Stimulated activated CD8-positive, alpha-beta memory T cell treated with anti-CD3 and anti-CD28 coated beads, Interleukin-4, amount 100 ng/mL, for 24 hours (primary cell): ENCODE measurements around the gene ALCAM.
"Not testable (repeated sequence)": the region's sequence is repeated elsewhere in the genome, so short reads cannot be mapped to it uniquely, and the experiment has no call there.

ENCODE experiments used
- DNase-seq: peaks from one replicate; pipeline ENCODE4 v3.0.0-alpha.2; 2020; ENCODE audit warnings: low read depth

The ALCAM gene

GRCh38 chr3:105392598-105392997, 25.9 kb downstream of the ALCAM start:
- not testable (repeated sequence) for DNase-seq

DNA sequence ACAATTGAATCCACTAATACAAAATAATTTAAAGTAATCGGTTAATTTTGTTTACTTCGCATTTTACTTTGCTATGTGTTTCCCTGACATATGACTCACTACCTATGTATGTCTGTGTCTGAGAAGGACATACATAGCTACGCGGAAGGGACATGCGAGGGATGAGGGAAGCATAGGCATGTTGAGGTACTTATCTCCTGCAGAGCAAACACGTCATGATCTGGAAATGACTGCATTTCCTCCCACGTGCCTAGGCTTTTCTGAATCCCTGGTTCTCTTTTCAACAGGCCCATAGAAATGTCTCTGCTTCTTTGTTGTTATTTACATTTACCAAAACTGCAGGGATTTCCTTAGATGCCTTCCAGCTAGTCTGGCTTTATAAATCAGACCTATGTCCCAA, 27.5 kb downstream of the ALCAM start:
- DNase-seq: no peak

DNA sequence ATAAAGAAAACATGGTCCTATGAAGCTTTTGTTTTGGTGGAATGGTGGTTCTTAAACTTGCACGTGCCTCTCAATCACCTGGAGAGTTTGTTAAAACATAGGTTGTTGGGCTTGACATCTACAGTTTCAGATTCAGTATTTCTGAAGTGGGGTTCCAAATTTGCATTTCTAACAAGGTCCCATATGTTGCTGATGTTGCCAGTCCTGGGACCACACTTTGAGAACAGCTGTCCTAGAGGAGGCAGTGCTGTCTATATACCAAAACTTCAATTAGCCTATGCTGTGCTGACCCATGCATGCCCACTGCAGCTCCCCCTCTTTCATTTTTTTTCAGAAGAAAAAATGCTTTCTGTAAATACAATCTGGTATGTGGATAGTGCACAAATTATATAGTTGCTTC, 31.3 kb downstream of the ALCAM start:
- no peak for DNase-seq

GRCh38 chr3:105398437-105398836, 31.7 kb downstream of the ALCAM start:
- DNase-seq: no peak

DNA sequence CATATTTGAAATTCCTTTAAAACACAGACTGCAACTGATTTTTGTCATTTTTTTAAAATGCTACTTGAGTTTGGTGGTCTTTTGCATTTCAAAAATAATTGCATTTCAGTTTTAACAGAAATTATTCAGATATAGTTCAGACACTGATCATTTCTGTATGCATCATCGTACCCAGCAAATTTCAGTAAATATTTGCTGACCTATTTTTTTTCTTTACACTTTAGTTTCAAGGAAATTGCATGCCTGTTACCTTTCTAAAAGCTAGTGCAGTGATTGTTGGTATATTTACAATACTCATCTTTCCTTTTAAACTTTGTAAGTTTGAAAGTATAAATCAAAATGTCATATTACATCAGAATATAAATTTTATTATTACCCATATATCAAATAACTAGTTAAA, 32.4 kb downstream of the ALCAM start:
- DNase-seq: no peak

- no peak for DNase-seq
Measured at GRCh38 chr3:105399611-105400010, 32.9 kb downstream of the ALCAM start.

DNA sequence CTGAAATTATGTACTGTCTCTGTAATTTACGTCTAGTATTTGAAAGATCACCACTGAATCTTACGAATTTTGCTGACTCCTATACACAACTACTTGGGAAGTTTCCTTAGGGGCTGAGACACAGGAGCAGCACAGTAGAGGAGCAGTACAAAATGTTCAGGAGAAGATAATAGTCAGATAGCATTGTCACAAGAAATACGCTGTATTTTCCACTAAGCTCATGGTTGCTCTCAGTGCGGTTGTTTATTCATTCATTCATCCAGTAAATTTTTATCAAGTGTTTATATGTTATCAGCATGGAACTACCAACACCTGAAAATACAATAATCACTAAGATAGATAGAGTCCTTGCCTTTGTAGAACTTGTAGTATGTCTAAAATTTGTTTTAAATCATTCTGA, 34.5 kb downstream of the ALCAM start:
- DNase-seq: no peak

- DNase-seq: no peak
Measured at GRCh38 chr3:105401691-105402149, 35.0 kb downstream of the ALCAM start.

GRCh38 chr3:105402287-105402801, 35.6 kb downstream of the ALCAM start:
- DNase-seq: no peak

GRCh38 chr3:105403034-105403433, 36.3 kb downstream of the ALCAM start:
- not testable (repeated sequence) for DNase-seq

- DNase-seq: no peak
Measured at GRCh38 chr3:105406268-105406667, 39.6 kb downstream of the ALCAM start.

- no peak for DNase-seq
Measured at GRCh38 chr3:105409364-105409763, 42.7 kb downstream of the ALCAM start.

- no peak for DNase-seq
Measured at GRCh38 chr3:105413343-105413887, 46.7 kb downstream of the ALCAM start.

DNA sequence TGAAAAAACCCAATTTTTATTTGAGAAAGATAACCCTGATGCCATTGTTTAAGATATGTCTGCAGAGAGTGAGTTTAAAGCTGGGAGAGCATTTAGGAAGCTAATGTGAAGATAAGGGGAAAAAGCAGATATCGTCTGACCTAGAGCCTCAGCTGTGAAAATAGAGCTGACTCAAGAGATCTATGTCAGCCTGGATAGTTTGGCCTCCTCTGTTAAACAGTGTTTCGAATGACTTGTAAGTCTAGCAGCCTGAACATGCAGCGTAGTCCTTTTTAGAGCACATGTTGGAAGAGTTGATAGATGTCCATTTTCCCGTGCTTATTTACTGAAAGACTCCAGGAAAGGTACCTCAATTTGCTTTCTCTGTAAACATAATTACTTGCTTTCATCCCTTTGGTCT, 48.1 kb downstream of the ALCAM start:
- DNase-seq: no peak

GRCh38 chr3:105415951-105416350, 49.2 kb downstream of the ALCAM start:
- DNase-seq: no peak

- DNase-seq: no peak
Measured at GRCh38 chr3:105417525-105418289, 51.0 kb downstream of the ALCAM start.

DNA sequence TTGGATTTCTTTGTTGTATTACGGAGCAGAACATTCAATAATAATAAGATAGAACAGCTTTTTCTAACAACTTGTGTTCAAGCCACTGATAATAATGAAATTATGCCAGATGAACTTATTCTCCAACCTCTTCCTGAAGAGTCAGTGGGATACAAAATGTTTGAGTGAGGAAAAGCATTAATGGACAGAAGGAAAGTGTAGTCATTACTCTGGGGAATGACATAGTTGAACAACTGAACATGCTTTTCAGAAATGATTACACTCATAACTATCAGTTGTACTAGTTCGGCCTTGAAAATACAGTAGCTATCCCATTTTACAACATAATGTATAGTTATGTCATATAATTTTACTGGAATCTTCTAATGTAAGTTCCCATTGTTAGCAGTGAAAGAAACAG, 55.9 kb downstream of the ALCAM start:
- no peak for DNase-seq

DNA sequence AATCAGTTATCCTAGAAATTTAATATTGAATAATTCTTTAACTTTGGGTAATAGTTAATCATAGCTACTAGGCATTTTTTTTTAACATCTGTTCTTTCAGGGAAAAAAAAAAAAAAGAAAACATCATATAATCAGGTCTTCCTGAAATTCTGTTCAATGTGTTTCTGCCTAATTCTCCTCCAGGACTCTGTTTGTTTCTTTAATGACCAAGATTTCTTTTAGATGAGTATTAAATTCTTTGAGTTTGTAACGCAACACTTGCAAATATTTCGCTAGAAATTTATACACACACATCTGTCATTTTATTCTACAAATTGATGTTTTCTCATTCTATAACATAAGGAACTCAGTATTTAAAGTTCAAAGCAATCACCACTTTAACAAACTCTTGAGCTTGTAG, 56.7 kb downstream of the ALCAM start:
- no peak for DNase-seq

- no peak for DNase-seq
Measured at GRCh38 chr3:105424412-105425152, 57.9 kb downstream of the ALCAM start.

GRCh38 chr3:105425153-105425502, 58.4 kb downstream of the ALCAM start:
- no peak for DNase-seq

GRCh38 chr3:105427332-105427731, 60.6 kb downstream of the ALCAM start:
- DNase-seq: no peak

DNA sequence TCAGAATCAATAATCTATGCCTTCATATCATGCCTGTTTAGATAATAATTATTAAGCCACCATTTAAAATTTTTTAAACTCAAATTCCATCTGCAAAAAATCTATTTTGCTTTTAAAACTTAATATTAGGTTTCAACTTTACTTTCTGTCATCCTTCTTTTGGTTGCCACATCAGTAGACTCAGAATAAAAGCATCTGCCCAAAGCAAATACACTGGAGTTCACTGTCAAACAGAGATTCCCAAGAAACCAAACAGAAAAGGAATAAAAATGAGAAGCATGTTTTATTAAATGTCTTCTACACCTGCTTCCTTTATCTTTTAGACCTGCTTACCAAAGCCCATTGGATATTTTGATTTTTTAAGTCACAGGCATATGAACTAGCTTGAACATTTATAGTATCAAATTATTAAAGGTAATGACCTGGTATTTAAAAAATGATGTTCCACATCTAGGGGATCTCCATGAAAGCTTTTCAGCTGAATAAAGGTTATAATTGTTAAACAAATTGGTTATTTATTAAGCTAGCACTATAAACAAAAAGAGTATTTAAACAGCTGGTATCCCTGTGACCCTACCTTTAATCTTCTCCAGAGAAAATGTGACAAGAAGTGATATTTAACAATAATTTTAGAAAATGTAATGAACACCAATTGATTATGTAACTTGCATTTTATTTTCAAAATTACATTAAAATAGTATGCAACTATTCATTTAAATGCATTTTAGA, 62.5 kb downstream of the ALCAM start:
- DNase-seq: no peak
